Amygdala (tissue), 56 donors: ENCODE measurements around the gene RASGRP3.
"Not testable (repeated sequence)": the region's sequence is repeated elsewhere in the genome, so short reads cannot be mapped to it uniquely, and the experiment has no call there.

ENCODE experiments used
- DNase-seq, 56 donors: peaks; one replicate each; lab custom pipeline; 2025; lab: John Stamatoyannopoulos, UW

The RASGRP3 gene

DNA sequence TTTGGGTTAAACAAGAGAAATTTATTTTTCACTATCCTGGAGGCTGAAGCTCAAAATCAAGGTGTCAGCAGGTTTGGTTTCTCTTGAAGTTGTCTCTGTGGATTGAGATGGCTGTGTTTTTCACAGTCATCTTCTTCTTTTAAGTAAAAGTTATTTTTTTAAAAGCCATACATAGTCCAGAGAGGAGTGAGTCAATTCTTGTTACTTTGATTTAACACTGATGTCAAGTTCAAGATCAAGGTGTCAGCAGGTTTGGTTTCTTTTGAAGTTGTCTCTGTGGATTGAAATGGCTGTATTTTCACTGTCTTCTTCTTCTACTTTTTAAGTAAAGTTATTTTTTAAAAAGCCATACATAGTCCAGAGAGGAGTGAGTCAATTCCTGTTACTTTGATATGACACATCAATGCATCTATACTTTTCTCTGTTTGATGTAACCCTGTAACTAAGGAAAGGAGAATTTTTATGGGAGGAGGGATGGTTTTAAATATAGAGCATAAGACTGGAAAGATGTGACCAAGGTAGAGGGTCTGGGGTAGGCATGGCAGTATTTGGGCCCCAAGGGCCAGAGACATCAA, 22.5 kb upstream of the RASGRP3 start:
- no peak for DNase-seq

- DNase-seq, result no peak
Measured at GRCh38 chr2:33457556-33458247, 18.7 kb upstream of the RASGRP3 start.

GRCh38 chr2:33458248-33458819, 18.1 kb upstream of the RASGRP3 start:
- no peak for DNase-seq

DNA sequence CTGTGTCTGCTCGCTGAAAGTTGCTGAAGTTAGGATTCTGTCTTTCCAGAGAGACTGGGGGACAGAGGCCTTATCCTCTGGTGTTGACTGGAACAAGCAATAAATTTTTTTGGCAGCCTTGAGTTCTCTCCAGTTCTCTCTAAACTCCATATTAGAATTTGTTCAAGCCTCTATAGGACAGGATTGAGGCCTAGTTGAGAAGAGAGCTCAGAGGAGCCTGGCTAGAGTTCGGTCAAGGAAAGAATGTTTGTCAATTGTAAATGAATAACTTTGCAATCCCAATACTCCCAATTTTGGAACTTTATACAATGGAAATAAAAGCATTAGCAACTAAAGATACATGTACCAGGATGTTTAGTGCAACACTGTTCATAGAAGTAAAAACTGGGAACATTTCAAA, 16.7 kb upstream of the RASGRP3 start:
- no peak for DNase-seq

DNA sequence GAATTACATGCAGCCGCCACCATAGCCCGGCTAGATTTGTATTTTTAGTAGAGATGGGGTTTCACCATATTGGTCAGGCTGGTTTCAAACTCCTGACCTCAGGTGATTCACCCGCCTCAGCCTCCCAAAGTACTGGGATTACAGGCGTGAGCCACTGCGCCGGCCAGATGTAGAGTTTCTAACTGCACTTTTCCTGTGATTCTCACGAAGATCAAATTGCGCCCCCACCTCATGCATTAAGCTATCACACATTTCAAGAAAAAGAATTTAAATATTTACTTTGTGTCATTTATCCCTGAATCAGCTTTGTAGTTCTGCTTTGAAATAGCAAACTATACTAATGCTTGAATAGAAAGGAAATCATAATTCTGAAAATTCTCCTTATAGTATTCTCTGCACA, 13.9 kb upstream of the RASGRP3 start:
- DNase-seq, result not testable (repeated sequence)

- DNase-seq, result no peak
Measured at GRCh38 chr2:33467413-33467812, 9.0 kb upstream of the RASGRP3 start.

DNA sequence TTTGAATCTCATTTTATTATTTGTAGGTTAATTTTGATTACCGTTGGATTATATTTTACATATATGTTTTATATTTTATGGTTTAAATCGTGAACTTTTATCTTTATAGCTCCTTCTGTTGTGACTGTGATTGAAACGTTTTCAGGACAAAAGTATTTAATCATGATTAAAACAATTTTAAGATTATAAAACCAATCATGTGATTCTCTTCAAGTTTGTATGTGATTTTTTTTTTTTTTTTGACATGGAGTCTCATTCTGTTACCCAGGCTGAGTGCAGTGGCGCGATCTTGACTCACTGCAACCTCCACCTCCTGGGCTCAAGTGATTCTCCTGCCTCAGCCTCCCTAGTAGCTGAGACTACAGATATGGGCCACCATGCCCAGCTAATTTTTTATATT, 7.2 kb upstream of the RASGRP3 start:
- DNase-seq, result no peak

DNA sequence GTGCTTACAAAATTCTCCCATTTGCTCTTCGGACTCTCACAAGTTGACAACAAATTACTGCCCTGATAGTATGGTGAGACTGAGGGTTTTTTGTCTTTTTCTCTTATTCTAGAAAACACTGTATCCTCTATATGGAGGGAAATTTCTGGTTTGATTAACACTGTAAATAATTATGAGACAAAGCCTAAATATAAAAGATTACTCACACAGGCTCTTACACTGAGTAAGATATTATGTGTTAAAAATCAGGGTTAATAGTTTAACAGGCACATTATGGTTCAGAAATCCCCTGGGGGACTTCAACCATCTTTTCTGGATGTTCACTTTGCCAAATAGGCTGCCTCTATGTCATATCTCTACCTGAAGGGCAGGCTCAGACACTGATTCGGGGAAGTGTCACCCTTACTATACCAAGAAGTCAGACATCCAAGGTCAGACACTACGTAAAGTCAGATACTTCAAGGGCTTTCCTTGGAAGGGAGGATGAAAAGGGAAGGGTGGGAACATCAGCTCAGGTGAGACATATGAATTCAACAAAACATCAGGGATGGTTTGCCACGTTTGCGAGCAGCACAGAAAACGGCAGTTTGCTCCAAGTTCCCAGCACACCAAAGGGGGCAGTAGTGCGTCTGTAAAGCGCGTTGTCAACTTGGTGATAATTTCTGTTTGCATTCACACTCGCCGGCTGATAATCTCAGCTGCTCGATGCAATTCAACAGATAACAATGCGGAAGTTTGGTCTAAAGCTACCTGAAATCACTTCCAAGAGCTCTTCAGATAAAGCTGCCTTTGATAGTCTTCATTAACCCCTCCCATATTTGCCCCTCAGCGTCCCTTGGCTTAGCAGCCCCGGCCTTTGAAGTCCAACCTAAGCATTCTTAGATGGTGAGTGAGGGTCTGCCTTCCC, 972 bp upstream of the RASGRP3 start:
- DNase-seq, result peak in 54 of 56 donors; percentile 9 to 88 (median 62)

DNA sequence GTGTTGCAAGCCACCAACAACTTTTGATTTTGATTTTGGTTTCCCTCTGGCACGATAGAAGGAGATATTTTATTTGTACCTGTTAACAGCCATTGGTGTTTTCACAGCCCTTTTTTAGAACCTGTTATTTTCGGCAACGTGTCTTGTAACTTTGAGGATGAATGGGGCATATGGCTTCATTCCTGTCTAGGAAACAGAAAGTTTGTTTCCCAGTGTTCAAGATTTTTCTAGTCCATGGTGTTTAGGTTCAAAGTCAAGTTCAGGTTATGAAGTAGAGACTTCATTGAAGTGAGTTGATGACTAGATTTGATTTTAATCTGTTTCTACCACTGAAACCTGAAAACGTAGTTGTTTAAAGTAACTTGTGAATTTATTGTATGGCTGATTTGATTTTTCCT, 343 bp downstream of the RASGRP3 start:
- no peak for DNase-seq

DNA sequence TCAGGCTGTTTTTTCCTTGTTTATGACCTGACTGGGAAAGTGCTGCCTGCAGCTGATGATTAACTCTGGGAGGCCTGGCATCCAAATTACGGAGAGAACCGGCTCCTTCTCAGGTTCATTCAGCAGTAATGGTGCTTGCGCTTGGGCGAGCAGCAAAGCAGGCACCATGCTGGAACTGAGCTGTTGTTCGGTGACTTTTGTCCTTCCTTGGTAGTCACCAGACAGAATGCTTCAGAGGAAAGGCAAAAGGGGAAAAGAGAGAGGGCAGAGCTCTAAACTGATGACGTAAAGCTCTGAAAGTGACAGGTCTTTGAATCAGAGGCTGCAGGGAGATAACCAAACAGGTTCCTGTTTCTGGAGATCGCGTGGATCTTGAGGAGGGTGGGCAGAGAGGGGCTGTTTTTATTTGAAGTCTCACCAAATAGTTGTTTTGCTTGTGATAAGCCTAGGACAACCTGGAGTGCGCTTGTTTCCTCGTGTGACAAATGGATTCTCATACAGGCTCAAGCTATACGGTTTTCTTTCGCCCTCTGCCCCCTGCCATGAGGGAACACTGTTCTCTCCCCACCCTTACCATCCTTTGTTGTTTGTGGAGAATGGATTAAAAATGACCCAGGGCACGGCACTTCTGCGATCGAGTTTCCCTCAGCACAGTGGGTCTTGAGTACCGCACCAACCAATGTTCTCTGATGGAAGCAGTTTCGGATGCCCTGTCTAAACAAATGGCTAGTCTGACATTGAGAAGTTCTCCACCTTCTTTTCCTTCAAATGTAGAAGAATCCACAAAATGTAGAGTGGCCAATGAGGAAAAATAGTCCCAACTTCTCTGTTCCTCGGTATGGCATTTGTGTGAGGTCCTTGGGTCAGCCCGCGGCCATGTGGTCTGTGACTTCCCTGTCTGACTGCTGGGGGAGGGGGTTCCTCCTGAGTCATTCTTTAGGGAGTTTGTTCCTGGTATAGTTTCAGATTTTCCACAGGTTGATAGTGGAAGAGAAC, 1.3 kb downstream of the RASGRP3 start:
- peak in 26 of 56 donors; percentile 3 to 60 (median 16) for DNase-seq

DNA sequence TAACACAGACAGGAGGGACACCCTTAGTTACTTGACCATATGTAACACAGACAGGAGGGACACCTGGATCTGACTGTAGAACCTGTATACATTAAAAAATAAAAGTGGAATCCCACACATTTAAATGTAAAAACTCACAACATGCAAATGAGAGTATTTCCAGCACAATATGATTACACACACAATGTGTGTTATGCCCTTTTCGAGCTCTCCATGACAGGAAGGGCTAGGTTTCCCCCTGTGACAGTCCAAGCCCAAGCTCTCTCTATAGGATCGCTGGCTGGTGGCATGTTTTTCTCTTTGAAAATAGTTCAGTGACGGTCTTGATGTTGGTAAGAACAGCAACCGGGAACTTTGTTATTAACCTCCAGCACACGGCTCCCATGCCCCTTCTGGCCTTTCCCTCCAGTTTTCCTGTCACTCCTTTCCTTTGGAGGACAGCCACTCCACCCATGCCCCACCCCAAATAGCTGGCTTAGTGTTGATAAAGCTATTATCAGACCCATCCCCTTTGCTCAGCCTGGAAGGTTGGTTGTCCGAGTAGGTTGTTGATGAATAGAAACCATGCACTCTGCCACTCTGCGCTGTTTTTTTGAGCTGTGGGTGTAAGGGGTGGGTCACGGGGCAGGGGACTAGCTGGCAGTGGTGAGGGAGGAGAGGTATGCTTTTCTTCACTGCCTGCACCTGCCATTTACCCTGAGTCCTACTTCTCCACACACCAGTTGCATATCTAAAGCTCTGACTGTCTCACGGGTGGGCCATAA, 2.7 kb downstream of the RASGRP3 start:
- no peak for DNase-seq

DNA sequence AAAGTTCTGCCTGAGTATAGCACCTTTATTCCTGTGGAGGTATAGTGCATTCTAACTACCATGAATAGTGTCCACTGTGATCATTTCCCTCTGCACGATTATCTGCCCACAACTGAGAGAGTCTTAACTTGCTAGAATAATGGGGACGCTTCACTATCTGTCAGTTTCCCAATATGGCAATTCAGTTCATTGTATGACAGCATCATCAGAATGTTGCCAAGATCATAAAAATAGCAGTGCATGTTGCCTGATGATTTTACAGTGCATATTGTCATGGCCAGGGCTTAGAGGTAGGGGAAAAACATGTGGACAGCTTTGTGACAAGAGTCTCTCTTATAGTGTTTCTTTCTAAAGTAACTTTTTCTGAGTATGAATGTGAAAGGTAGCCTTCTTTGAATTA, 6.1 kb downstream of the RASGRP3 start:
- no peak for DNase-seq

DNA sequence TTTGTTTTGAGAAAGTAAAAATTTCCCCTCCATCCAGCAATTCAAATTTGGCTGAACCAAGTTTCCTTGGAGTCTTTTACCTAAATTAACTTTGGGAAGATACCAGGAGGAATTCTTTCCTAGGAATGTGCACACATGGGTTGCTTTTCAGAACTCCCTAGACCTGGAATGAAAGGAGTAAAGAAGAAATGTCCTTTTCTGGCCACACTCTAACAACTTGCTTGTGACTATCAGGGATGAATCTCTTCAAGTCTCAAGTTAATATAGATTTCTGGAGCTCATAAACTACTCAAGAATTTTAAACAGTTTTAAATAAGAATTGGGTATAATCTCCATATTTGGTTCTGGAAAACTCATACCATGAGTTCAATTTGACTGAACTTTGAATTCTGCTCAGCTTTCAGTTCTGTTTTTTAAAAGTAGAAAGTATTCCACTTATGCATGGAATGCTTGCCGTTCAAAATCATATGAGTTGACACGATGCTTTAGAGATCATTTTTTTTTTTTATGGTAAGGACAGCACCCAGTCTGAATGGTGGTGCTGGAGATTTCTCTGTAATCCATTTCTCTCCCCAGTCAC, 7.7 kb downstream of the RASGRP3 start:
- no peak for DNase-seq

DNA sequence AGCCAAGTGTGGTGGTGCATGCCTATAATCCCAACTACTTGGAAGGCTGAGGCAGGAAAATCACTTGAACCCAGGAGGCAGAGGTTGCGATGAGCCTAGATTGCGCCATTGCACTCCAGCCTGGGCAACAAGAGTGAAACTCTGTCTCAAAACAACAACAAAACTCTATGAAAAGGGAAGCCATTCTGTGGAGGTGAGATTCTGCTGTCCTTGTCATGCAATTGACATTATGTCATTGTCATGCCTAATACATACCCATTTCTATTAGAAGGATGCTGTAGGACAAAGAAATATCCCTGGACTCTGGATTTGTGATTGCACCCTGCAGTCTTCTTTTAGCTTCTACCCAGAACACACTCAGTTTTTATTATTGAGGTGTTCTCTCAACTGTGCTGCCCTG, 8.6 kb downstream of the RASGRP3 start:
- no peak for DNase-seq

DNA sequence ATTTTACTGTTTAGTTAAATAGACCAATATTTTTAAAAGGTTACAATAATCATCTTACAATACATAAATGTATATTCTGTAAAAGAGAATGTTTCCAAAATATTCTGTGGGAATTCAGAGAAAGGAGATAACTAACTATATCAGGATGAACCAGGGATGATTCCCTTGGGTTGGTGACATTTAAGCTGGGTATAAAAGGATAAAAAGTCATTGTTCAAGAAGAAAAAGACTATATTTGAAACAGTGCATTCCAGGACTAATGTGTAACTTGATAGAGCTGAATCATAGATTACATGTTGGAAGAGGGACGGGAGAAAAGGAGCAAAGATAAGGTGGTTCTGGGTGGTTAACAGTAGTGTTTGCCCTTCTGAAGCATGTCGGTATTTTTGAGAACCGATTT, 10.1 kb downstream of the RASGRP3 start:
- DNase-seq, result no peak

DNA sequence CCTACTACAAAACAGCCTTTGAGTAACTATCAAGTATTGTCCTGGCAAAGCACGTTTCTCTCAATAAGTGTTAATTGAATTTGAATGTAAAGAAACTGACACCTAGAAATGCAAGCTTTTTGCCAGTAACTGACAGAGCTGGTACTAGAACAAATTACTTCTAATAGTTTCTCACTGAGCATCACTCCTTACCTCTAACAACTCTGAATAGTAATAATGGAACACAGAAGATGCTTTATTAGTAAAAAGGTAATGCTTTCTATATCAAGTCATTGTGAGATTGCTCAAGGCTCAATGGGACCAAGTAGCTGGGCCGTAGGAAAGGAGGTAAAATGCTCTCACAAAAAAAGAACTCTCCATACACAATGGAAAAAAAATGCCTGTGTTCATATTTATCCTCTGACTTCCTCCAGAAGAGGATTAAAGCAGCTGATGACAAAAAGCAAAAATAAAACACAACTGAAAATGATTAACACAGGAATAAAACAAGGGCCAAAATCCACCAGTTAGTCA, 11.8 kb downstream of the RASGRP3 start:
- no peak for DNase-seq

GRCh38 chr2:33488715-33489540, 12.5 kb downstream of the RASGRP3 start:
- DNase-seq, result no peak
